Glomerular endothelial cell (primary cell): ENCODE results near the gene ZNF22. TPM values are rescaled to one million over a fixed set of nuclear protein-coding genes. Genes with fewer than 3 reads are reported as not detected.
A peak's percentile ranks its signal among the peaks of the same experiment; 100 is the strongest.
"Not testable (repeated sequence)": the region's sequence is repeated elsewhere in the genome, so short reads cannot be mapped to it uniquely, and the experiment has no call there.

ENCODE experiments used
- DNase-seq: peaks from one replicate; pipeline ENCODE4 v3.0.0-alpha.2; 2011; ENCODE audit warnings: low read depth, low spot score; ENCODE audit errors: extremely low read depth
- total RNA-seq: library from RNA; depleted of rRNA; stranded (reverse); fragments of >200 nt; gene quantifications from 2 replicates; pipeline ENCODE4 v1.2.3, GENCODE V29; 2015

The ZNF22 gene
- total RNA-seq, 1 donor from 2014 or later: 22.5 TPM

- DNase-seq: no peak
These were observed 3.9 kb downstream of the ZNF22 start for GRCh38 chr10:45004661-45005060.

DNA sequence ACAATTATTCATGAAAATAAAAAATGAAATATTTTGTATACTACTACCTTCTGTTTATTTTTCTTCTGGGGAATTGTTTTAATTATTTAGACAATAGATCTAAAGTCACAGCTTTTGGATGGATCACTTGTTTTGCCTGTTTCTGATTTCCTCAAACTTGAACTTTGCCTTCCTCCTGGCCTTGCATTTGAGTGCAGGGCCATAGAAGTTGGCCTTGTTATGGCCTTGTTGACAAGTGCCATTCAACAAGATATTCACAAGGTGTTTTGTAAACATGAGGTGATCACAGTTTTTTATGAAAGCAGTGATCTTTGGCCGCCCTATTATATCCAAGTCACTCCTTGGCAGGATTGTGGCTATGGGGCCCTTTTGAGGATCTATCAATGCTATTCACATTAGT, 4.6 kb downstream of the ZNF22 start:
- DNase-seq: no peak

- no peak for DNase-seq
These were observed 5.7 kb downstream of the ZNF22 start for GRCh38 chr10:45006276-45007030.

DNA sequence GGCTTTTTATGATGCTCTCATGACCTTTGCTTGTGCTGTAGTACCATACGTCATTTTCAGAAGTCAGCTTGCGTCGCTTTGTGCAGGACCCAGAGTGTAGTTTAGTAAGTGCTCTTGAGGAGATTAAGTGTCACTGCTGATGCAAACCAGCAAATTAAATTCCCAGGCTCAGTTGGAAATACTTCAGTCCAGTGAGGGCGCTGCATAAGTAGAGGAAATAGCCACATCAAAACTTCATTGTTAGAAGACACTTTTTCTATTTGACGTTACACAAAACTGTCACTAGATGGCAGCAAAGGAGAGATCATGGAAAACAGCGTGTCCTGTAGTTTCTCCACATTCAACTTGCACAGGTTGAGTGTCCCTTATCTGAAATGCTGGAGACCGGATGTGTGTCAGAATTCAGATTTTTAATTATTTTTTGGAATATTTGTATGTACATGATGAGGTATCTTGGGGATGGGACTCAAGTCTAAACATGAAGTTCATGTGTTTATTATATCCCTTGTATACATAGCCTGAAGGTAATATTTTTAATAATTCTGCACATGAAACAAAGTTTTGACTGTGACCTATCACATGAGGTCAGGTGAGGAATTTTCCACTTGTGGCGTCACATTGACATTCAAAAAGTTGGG, 7.9 kb downstream of the ZNF22 start:
- peak; percentile 89 for DNase-seq

- DNase-seq: not testable (repeated sequence)
These were observed 13.8 kb downstream of the ZNF22 start for GRCh38 chr10:45014557-45014956.

GRCh38 chr10:45015590-45015989, 14.9 kb downstream of the ZNF22 start:
- DNase-seq: no peak

GRCh38 chr10:45023426-45023825, 22.7 kb downstream of the ZNF22 start:
- no peak for DNase-seq

DNA sequence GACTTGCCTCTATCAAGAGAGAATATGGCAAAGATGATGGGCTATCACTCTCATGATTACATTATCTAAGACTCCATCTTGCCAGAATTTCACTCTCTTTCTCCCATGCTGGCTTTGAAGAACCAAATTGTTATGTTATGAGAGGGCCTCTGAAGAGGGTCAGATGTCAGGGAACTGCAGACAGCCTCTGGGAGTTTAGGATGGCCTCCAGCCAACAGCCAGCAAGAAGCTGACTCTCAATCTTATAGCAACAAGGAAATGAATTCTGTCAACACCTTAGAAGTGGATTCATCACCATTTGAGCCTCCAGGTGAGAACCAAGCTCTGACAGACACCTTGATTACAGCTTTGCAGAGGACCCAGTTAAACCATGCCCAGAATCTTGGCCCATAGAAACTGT, 33.6 kb downstream of the ZNF22 start:
- no peak for DNase-seq

DNA sequence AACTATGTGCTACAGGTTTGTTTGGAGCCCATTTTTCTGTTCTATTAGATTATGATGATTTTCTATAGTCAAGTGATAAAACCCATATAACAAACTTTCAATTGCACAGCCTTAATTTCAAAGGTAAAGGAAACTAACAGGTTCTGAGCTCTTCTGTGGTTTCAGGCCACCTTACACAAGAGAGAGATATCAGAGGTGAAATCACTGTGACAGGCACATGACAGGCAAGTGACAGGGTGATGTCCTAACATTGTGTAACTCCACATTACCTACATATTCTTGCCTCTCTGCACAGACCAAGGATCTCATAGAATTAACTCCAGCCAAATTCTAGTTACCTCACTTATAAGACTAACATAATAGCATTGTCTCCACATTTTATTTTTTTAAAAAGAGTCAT, 35.0 kb downstream of the ZNF22 start:
- DNase-seq: no peak

GRCh38 chr10:45040921-45041542, 40.3 kb downstream of the ZNF22 start:
- no peak for DNase-seq

- no peak for DNase-seq
These were observed 43.6 kb downstream of the ZNF22 start for GRCh38 chr10:45044290-45044689.

- no peak for DNase-seq
These were observed 50.0 kb downstream of the ZNF22 start for GRCh38 chr10:45050551-45051235.

- no peak for DNase-seq
These were observed 52.0 kb downstream of the ZNF22 start for GRCh38 chr10:45052700-45053099.

DNA sequence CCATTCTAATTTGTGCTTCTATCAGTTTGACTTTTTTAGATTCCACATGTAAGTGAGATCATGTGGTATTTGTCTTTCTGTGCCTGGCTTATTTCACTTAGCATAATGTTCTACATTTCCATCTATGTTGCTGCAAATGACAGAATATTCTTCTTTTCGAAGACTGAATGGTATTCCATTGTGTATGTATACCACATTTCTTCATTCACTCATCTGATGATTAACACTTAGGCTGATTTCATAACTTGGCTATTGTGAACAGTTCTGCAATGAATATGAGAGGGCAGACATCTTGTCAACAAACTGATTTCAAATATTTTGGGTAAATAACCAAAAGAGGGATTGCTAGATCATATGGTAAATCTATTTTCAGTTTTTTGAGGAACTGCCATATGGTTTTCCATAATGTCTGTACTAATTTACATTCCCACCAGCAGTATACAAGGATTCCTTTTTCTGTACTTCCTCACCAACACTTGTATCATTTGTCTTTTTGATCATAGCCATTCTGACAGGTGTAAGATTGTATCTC, 52.9 kb downstream of the ZNF22 start:
- DNase-seq: no peak

Other genes with a start within 250 kb of the ZNF22 start
- not detected in 2 replicates for gene TMEM72, start 89.6 kb upstream of the ZNF22 start, total RNA-seq
- gene RASSF4, start 41.1 kb upstream of the ZNF22 start, total RNA-seq: 8.9 and 20.4 TPM in 2 replicates
- 156 and 628 TPM in 2 replicates for gene DEPP1, start 22.1 kb upstream of the ZNF22 start, total RNA-seq